Lung (tissue), 12 donors: ENCODE data around the gene SLC35E4. TPM values are rescaled to one million over a fixed set of nuclear protein-coding genes. Genes with fewer than 3 reads are reported as not detected.

ENCODE experiments used
- ATAC-seq: fragments of 200-7000 bp; cut with Tn5 transposase; one replicate; pipeline ENCODE4 v1.9.1; 2020; ENCODE audit warnings: moderate number of reproducible peaks; ENCODE audit not compliant: insufficient read depth, low FRiP score
- DNase-seq, 3 donors: peaks; one replicate each; pipeline ENCODE4 v3.0.0-alpha.2; 2013 to 2017
- H3K27ac ChIP-seq, 2 donors: one replicate each; pipeline ENCODE4 v1.5.1; 2013; ENCODE audit warnings: mild to moderate bottlenecking in 2 of 2, moderate library complexity in 2 of 2, control low read depth in 1 of 2, inconsistent platforms in 1 of 2, low read depth in 1 of 2, low read length in 1 of 2
- H3K27me3 ChIP-seq, 3 donors: one replicate each; pipeline ENCODE4 v1.5.1; 2013; ENCODE audit warnings: low read length in 2 of 3; ENCODE audit not compliant: control insufficient read depth in 3 of 3, insufficient read depth in 3 of 3
- H3K36me3 ChIP-seq, 4 donors: one replicate each; pipeline ENCODE4 v1.5.1; 2013; ENCODE audit warnings: low read length in 4 of 4, mild to moderate bottlenecking in 1 of 4, moderate library complexity in 1 of 4; ENCODE audit not compliant: control insufficient read depth in 4 of 4, insufficient read depth in 4 of 4
- H3K4me1 ChIP-seq, 5 donors: one replicate each; pipeline ENCODE4 v1.5.1; 2013; ENCODE audit warnings: low read length in 5 of 5, mild to moderate bottlenecking in 2 of 5, moderate library complexity in 1 of 5; ENCODE audit not compliant: control insufficient read depth in 5 of 5, insufficient read depth in 5 of 5
- H3K4me3 ChIP-seq: one replicate; pipeline ENCODE4 v1.5.1; 2013; ENCODE audit warnings: mild to moderate bottlenecking, control low read depth, moderate library complexity
- H3K9ac ChIP-seq, 2 donors: one replicate each; pipeline ENCODE4 v1.5.1; 2013; ENCODE audit warnings: low read length in 2 of 2, control low read depth in 1 of 2; ENCODE audit not compliant: insufficient read depth in 1 of 2
- H3K9me3 ChIP-seq, 4 donors: one replicate each; pipeline ENCODE4 v1.5.1; 2013; ENCODE audit warnings: low read length in 3 of 4, mild to moderate bottlenecking in 1 of 4, moderate library complexity in 1 of 4; ENCODE audit not compliant: control insufficient read depth in 4 of 4, insufficient read depth in 3 of 4
- CTCF ChIP-seq: IDR thresholded peaks from 2 replicates; pipeline ENCODE4 v1.5.1; 2012; ENCODE audit warnings: mild to moderate bottlenecking; ENCODE audit errors: control extremely low read depth, extremely low read depth
- WGBS, 2 donors: extraction: QIAGEN DNeasy Blood & Tissue Kit; methylation state at CpG; one replicate each; pipeline ENCODE4 v1.1.7; 2013; 5-methylcytosine and 5-hydroxymethylcytosine counted together
- polyA plus RNA-seq, 2 donors: library from polyadenylated mRNA; stranded (reverse); fragments of 200-250 nt; gene quantifications; one replicate each; pipeline ENCODE4 v1.2.1, GENCODE V29; 2013
- total RNA-seq, 2 donors: library from RNA; depleted of rRNA in 1 of 2; stranded (reverse); fragments of >200 nt in 1 of 2; gene quantifications; one replicate each; pipeline ENCODE4 v1.2.1, GENCODE V29; 2014 to 2021
- donor health status: control.
- donor health status: control.
- donor health status: Bipolar disorder and iron deficiency.
- donor health status: healthy.
- donor health status: DM: yes; HTN: yes; CAD: no.

The SLC35E4 gene
- total and polyA plus RNA-seq, 4 donors = 1.6 to 4.8 (median 3.2) TPM

- no peak overlapping the region for H3K9ac ChIP-seq
- H3K27ac ChIP-seq = no peak overlapping the region
- no peaks in the 10 kb centered on the region for H3K9me3 ChIP-seq
- TF ChIP-seq CTCF = no peak
- H3K4me1 ChIP-seq = peaks cover 0 to 22% (median 12%) of the 10 kb centered on the region in 5 donors
- ATAC-seq (no peak), DNase-seq (peak in 1 of 3 donors; percentile 18)
- H3K36me3 ChIP-seq = no peaks in the 10 kb centered on the region
- H3K27me3 ChIP-seq = no peaks in the 10 kb centered on the region
- WGBS, 2 donors = 78 to 89% methylated on average over 1 of the region's 1 CpG
- no peak overlapping the region for H3K4me3 ChIP-seq
These were observed 2.1 kb downstream of the SLC35E4 start for GRCh38 chr22:30637701-30638114.

GRCh38 chr22:30640361-30640760, 4.8 kb downstream of the SLC35E4 start:
- Histone ChIP-seq H3K4me3 (no peak overlapping the region), H3K27ac (no peak overlapping the region), H3K9me3 (no peaks in the 10 kb centered on the region), H3K9ac (no peak overlapping the region), H3K4me1 (peaks cover 0 to 18% (median 12%) of the 10 kb centered on the region in 5 donors), H3K36me3 (no peaks in the 10 kb centered on the region), H3K27me3 (no peaks in the 10 kb centered on the region)
- ATAC-seq = no peak
- no peak for DNase-seq
- TF ChIP-seq CTCF = no peak
- WGBS, 2 donors = 96 to 100% methylated on average over 4 of the region's 4 CpGs

- Histone ChIP-seq H3K4me1 (peaks cover 0 to 17% (median 12%) of the 10 kb centered on the region in 5 donors), H3K4me3 (no peak overlapping the region), H3K27me3 (no peaks in the 10 kb centered on the region), H3K36me3 (no peaks in the 10 kb centered on the region), H3K9ac (no peak overlapping the region), H3K9me3 (no peaks in the 10 kb centered on the region), H3K27ac (no peak overlapping the region)
- no peak for TF ChIP-seq CTCF
- no peak for DNase-seq
- no peak for ATAC-seq
- 90 to 92% methylated on average over 4 of the region's 4 CpGs for WGBS, 2 donors
These were observed 5.4 kb downstream of the SLC35E4 start for GRCh38 chr22:30640839-30641430.
